Measurements from ENCODE around the gene FGD6.
A peak's percentile ranks its signal among the peaks of the same experiment; 100 is the strongest.

The FGD6 gene

GRCh38 chr12:95217377-95218149 is at the start of gene FGD6, which contains the start of gene VEZT:
TSS of gene FGD6 (minus strand) at chr12:95217467. CDS start at chr12:95217240, 227 bp downstream.
TSS of gene VEZT (plus strand) at chr12:95217807. CDS start at chr12:95217851, 44 bp downstream.
- DNase-seq (ENCODE audit: low read depth, low spot score): peak; percentile 92
- ChIA-PET CTCF (interaction anchor here (0.7 to 4.6 kb wide), 16 partner anchors 11 to 144 kb away, joined by 3 to 36 read pairs (median 4); partner anchors contain the start of gene NR2C1), POLR2A (interaction anchor here (0.6 to 1.2 kb wide), 4 partner anchors 13 to 104 kb away, joined by 3 to 5 read pairs (median 4); no protein-coding TSS in a partner anchor)
- peak within 1 kb of the TSS; percentile 85 for H3K4me3 ChIP-seq (ENCODE audit: low read depth, low read length)
- TF ChIP-seq CTCF (IDR thresholded peaks at IDR 0.05; ENCODE audit: insufficient read depth, low read length, missing control alignments): peak; percentile 73

- no peak overlapping the region for H3K4me3 ChIP-seq (ENCODE audit: low read depth, low read length)
- ChIA-PET POLR2A (no interaction called here), CTCF (interaction anchor here (0.9 to 1.7 kb wide), 5 partner anchors 10 to 26 kb away, joined by 3 to 6 read pairs (median 3); no protein-coding TSS in a partner anchor)
- DNase-seq (ENCODE audit: low read depth, low spot score): no peak
- TF ChIP-seq CTCF (IDR thresholded peaks at IDR 0.05; ENCODE audit: insufficient read depth, low read length, missing control alignments): no peak
Observed at GRCh38 chr12:95266254-95266653, 49.0 kb upstream of the FGD6 start.

- DNase-seq (ENCODE audit: low read depth, low spot score): no peak
- ChIA-PET CTCF (interaction anchor here (0.9 to 1.7 kb wide), 4 partner anchors 10 to 12 kb away, joined by 3 to 6 read pairs (median 4); no protein-coding TSS in a partner anchor), POLR2A (no interaction called here)
- H3K4me3 ChIP-seq (ENCODE audit: low read depth, low read length): no peak overlapping the region
- no peak for TF ChIP-seq CTCF (IDR thresholded peaks at IDR 0.05; ENCODE audit: insufficient read depth, low read length, missing control alignments)
Observed at GRCh38 chr12:95265765-95266164, 48.5 kb upstream of the FGD6 start.

- DNase-seq (ENCODE audit: low read depth, low spot score): no peak
- CTCF ChIA-PET: interaction anchor here (0.6 to 2.7 kb wide), 5 partner anchors 9 to 146 kb away, joined by 3 to 8 read pairs (median 5); no protein-coding TSS in a partner anchor
- no peak for TF ChIP-seq CTCF (IDR thresholded peaks at IDR 0.05; ENCODE audit: insufficient read depth, low read length, missing control alignments)
- POLR2A ChIA-PET: no interaction called here
- no peak overlapping the region for H3K4me3 ChIP-seq (ENCODE audit: low read depth, low read length)
Observed at GRCh38 chr12:95262808-95263207, 45.5 kb upstream of the FGD6 start.

GRCh38 chr12:95261109-95261508 is 43.8 kb upstream of the FGD6 start:
- H3K4me3 ChIP-seq (ENCODE audit: low read depth, low read length): no peak overlapping the region
- no peak for TF ChIP-seq CTCF (IDR thresholded peaks at IDR 0.05; ENCODE audit: insufficient read depth, low read length, missing control alignments)
- ChIA-PET CTCF (interaction anchor here (1.0 to 2.7 kb wide), 2 partner anchors 15 to 144 kb away, joined by 3 to 8 read pairs; no protein-coding TSS in a partner anchor), POLR2A (no interaction called here)
- DNase-seq (ENCODE audit: low read depth, low spot score): no peak

GRCh38 chr12:95259368-95259767 is 42.1 kb upstream of the FGD6 start:
- ChIA-PET CTCF (no interaction called here), POLR2A (no interaction called here)

More at GRCh38 chr12:95259368-95259767, 42.1 kb upstream of the FGD6 start:
- no peak for TF ChIP-seq CTCF (IDR thresholded peaks at IDR 0.05; ENCODE audit: insufficient read depth, low read length, missing control alignments)
- DNase-seq (ENCODE audit: low read depth, low spot score): no peak
- no peak overlapping the region for H3K4me3 ChIP-seq (ENCODE audit: low read depth, low read length)
